HepG2 (cell line): ENCODE measurements around the gene GARIN1A. TPM values are rescaled to one million over a fixed set of nuclear protein-coding genes. Genes with fewer than 3 reads are reported as not detected.

Experiments
- ATAC-seq: fragments of 200-7000 bp; cut with Tn5 transposase; 3 replicates; pipeline ENCODE4 v1.9.1; 2020; ENCODE audit warnings: mild to moderate bottlenecking, moderate library complexity
- BruUV-seq: library from RNA; stranded (reverse); fragments of 400-500 nt; replicated peaks from 2 replicates; lab custom pipeline; 2021; lab: Mats Ljungman, UMichigan
- CTCF ChIA-PET: fragments of 300-600 bp; formaldehyde crosslinking; extraction: SDS; loops from one replicate; lab custom pipeline; 2021; ENCODE audit warnings: low total read pairs, inconsistent platforms, low intra/inter-chr PET ratio; lab: Yijun Ruan, JAX
- POLR2A ChIA-PET: fragments of 350-600 bp; sonication (Branson Sonifier 250); formaldehyde crosslinking; loops from one replicate; lab custom pipeline; 2020; ENCODE audit warnings: antibody characterized with exemption, inconsistent platforms; lab: Yijun Ruan, JAX
- DNase-seq: peaks from one replicate; pipeline ENCODE4 v3.0.0-alpha.2; 2015; ENCODE audit warnings: low spot score
- FAIRE-seq: peaks from 3 replicates; lab custom pipeline; 2011; peaks lifted over from hg19 to GRCh38; lab: Jason Lieb, UNC
- H2AFZ ChIP-seq: one replicate; pipeline ENCODE4 v1.6.1; 2011; ENCODE audit warnings: low read length, inconsistent platforms
- H3K27ac ChIP-seq: fragments of 300-600 bp; 3 replicates; pipeline ENCODE4 v1.8.0; 2011; ENCODE audit warnings: mixed run types, mild to moderate bottlenecking, mixed read lengths, low read length, inconsistent platforms; ENCODE audit not compliant: insufficient read depth; ENCODE audit errors: extremely low read length
- H3K27me3 ChIP-seq, 2 experiments: fragments of 200-600 bp in 1 of 2; 2 replicates in 1 of 2; 3 replicates in 1 of 2; pipeline versions ENCODE4 v1.6.0 to v1.8.0; 2011; ENCODE audit warnings: low read length in 2 of 2, mild to moderate bottlenecking in 2 of 2, moderate library complexity in 2 of 2, inconsistent platforms in 1 of 2; ENCODE audit not compliant: insufficient read depth in 2 of 2, control insufficient read depth in 1 of 2
- H3K36me3 ChIP-seq, 2 experiments: fragments of 200-600 bp in 1 of 2; replicated peaks in 1 of 2; 2 replicates in 1 of 2; 3 replicates in 1 of 2; pipeline versions ENCODE4 v1.5.1 to v1.8.0; 2011; ENCODE audit warnings: low read length in 2 of 2, inconsistent platforms in 1 of 2; ENCODE audit not compliant: insufficient read depth in 2 of 2, control insufficient read depth in 1 of 2
- H3K4me1 ChIP-seq: 2 replicates; pipeline ENCODE4 v1.5.1; 2012; ENCODE audit warnings: low read length, inconsistent platforms; ENCODE audit not compliant: insufficient read depth
- H3K4me2 ChIP-seq: 2 replicates; pipeline ENCODE4 v1.6.0; 2011; ENCODE audit warnings: low read depth, low read length, inconsistent platforms
- H3K4me3 ChIP-seq, 3 experiments: fragments of 200-600 bp in 1 of 3; sonication (generic), shearing (Covaris generic) in 1 of 3; replicated peaks in 1 of 3; 2 replicates each; pipeline ENCODE4 v1.5.1; 2011 to 2016; ENCODE audit warnings: low read length in 3 of 3, inconsistent platforms in 2 of 3, low read depth in 2 of 3, mild to moderate bottlenecking in 2 of 3, control low read depth in 1 of 3, mixed read lengths in 1 of 3; ENCODE audit not compliant: insufficient read depth in 1 of 3
- H3K79me2 ChIP-seq: one replicate; pipeline ENCODE4 v1.6.1; 2011; ENCODE audit warnings: low read length, inconsistent platforms; ENCODE audit not compliant: insufficient read depth
- H3K9ac ChIP-seq: 2 replicates; pipeline ENCODE4 v1.6.0; 2011; ENCODE audit warnings: mild to moderate bottlenecking, low read depth, low read length, inconsistent platforms; ENCODE audit not compliant: insufficient read depth
- H3K9me3 ChIP-seq: 2 replicates; pipeline ENCODE4 v1.5.1; 2012; ENCODE audit warnings: mild to moderate bottlenecking, low read length
- H4K20me1 ChIP-seq: 2 replicates; pipeline ENCODE4 v1.6.0; 2011; ENCODE audit warnings: inconsistent platforms, mild to moderate bottlenecking, low read length, moderate library complexity; ENCODE audit not compliant: insufficient read depth
- CBX5 ChIP-seq: sonication (generic); formaldehyde crosslinking; IDR thresholded peaks from 2 replicates; pipeline ENCODE4 v1.4.0; 2020; ENCODE audit warnings: missing genetic modification reagents, borderline replicate concordance
- FLYWCH1 ChIP-seq: sonication (generic); formaldehyde crosslinking; IDR thresholded peaks from 2 replicates; pipeline ENCODE4 v1.8.1; 2023; ENCODE audit warnings: mild to moderate bottlenecking, missing genetic modification reagents
- LBX2 ChIP-seq: sonication (generic); formaldehyde crosslinking; IDR thresholded peaks from 2 replicates; pipeline ENCODE4 v1.5.0; 2020; ENCODE audit warnings: missing genetic modification reagents, mild to moderate bottlenecking, borderline replicate concordance
- MAX ChIP-seq: IDR thresholded peaks from 2 replicates; pipeline ENCODE4 v1.6.1; 2012; ENCODE audit warnings: inconsistent platforms
- MNT ChIP-seq: fragments of 450-650 bp; IDR thresholded peaks from 2 replicates; pipeline ENCODE4 v1.6.1; 2016
- SALL1 ChIP-seq: sonication (generic); formaldehyde crosslinking; IDR thresholded peaks from 2 replicates; pipeline ENCODE4 v1.8.0; 2022; ENCODE audit warnings: mild to moderate bottlenecking, missing genetic modification reagents
- ZFY ChIP-seq: sonication (generic); formaldehyde crosslinking; IDR thresholded peaks from 2 replicates; pipeline ENCODE4 v1.4.0; 2020; ENCODE audit warnings: missing genetic modification reagents
- ZNF30 ChIP-seq: sonication (generic); formaldehyde crosslinking; IDR thresholded peaks from 2 replicates; pipeline ENCODE4 v1.5.0; 2020; ENCODE audit warnings: mild to moderate bottlenecking, missing genetic modification reagents
- ZNF687 ChIP-seq: sonication (generic); formaldehyde crosslinking; IDR thresholded peaks from 2 replicates; pipeline ENCODE4 v1.5.1; 2020; ENCODE audit warnings: mild to moderate bottlenecking, missing genetic modification reagents, moderate library complexity
- WGBS: methylation state at CpG from one replicate; pipeline ENCODE4 v1.1.6; 2017; ENCODE audit warnings: low lambda C conversion rate; 5-methylcytosine and 5-hydroxymethylcytosine counted together
- in situ Hi-C: cut with HindIII; loops from 2 replicates; pipeline ENCODE4 v1.10.0; 2017; ENCODE audit warnings: low pct_unique_long_range_greater_than_20kb; ENCODE audit not compliant: extremely low pct_ligation_motif_present
- intact Hi-C: fragments of 100-400 bp; cut with micrococcal nuclease; formaldehyde crosslinking; loops from one replicate; pipeline ENCODE4 v1.10.0; 2022; ENCODE audit not compliant: unreplicated experiment
- polyA plus RNA-seq, 8 experiments: library from polyadenylated mRNA; depleted of rRNA in 3 of 8; stranded (reverse) in 7 of 8; unstranded in 1 of 8; fragments of >200 nt; fragmentation: Illumina TruSeq in 4 of 8; extraction: Trizol in 4 of 8; gene quantifications; 2 replicates each; pipeline versions ENCODE4 v1.2.1 to v1.2.3, GENCODE V29; 2011 to 2016; ENCODE audit warnings: low read depth in 4 of 8, missing spikeins in 1 of 8, mixed read lengths in 1 of 8; ENCODE audit not compliant: insufficient read depth in 1 of 8
- total RNA-seq, 5 experiments: library from RNA; depleted of rRNA; stranded (reverse); fragments of >200 nt; fragmentation: Illumina TruSeq; extraction: Trizol; gene quantifications; 2 replicates each; pipeline ENCODE4 v1.2.3, GENCODE V29; 2016; ENCODE audit warnings: low read depth in 1 of 5

GARIN1A gene
- total and polyA plus RNA-seq, 2 of the 13 experiments (the other 11 are each of a cell fraction or from before 2014, with no cell fraction given), result 0.12 TPM; not detected in 1

- H3K79me2 ChIP-seq, result no peaks in the 10 kb centered on the region
- H3K4me1 ChIP-seq, result no peaks in the 10 kb centered on the region
- WGBS, result 55% methylated on average over 7 of the region's 7 CpGs
- in situ Hi-C loops (no loop called here), intact Hi-C loops (no loop called here)
- no peaks in the 10 kb centered on the region for H3K9me3 ChIP-seq
- H3K4me2 ChIP-seq, result no peak overlapping the region
- H3K27me3 ChIP-seq, result peaks cover 2 to 25% of the 10 kb centered on the region in 2 experiments; a peak in 2 of 5 replicates
- FAIRE-seq, result no peak
- H3K9ac ChIP-seq, result no peak overlapping the region
- no peak overlapping the region for H3K27ac ChIP-seq
- no peaks in the 10 kb centered on the region for H3K36me3 ChIP-seq
- BruUV-seq, result no TSS peak
- no peak overlapping the region for H3K4me3 ChIP-seq
- H2AFZ ChIP-seq, result no peak overlapping the region
- ChIA-PET CTCF (no interaction called here), POLR2A (no interaction called here)
- no peaks in the 10 kb centered on the region for H4K20me1 ChIP-seq
- no peak for ATAC-seq
- no peak for DNase-seq
- TF ChIP-seq LBX2 (CRISPR knock-in tag), result no peak
Observed at GRCh38 chr7:128692623-128693270, 20.7 kb downstream of the GARIN1A start.

- H3K9me3 ChIP-seq, result no peaks in the 10 kb centered on the region
- DNase-seq, result no peak
- no peak overlapping the region for H3K27ac ChIP-seq
- no peaks in the 10 kb centered on the region for H4K20me1 ChIP-seq
- in situ Hi-C loops (no loop called here), intact Hi-C loops (no loop called here)
- H2AFZ ChIP-seq, result no peak overlapping the region
- peak; percentile 38; the same call in 2 of the 3 replicates for ATAC-seq
- 30% methylated on average over 10 of the region's 19 CpGs for WGBS
- no peaks in the 10 kb centered on the region for H3K4me1 ChIP-seq
- peaks cover 2 to 31% of the 10 kb centered on the region in 2 experiments; a peak in 2 of 5 replicates for H3K27me3 ChIP-seq
- FAIRE-seq, result no peak
- ChIA-PET POLR2A (no interaction called here), CTCF (no interaction called here)
- no peak overlapping the region for H3K4me3 ChIP-seq
- H3K4me2 ChIP-seq, result no peak overlapping the region
- no peaks in the 10 kb centered on the region for H3K79me2 ChIP-seq
- no peaks in the 10 kb centered on the region for H3K36me3 ChIP-seq
- no TSS peak for BruUV-seq
- H3K9ac ChIP-seq, result no peak overlapping the region
- TF ChIP-seq SALL1, result 0 out of 2 replicates have a peak, but pooled peaks have one; percentile 12
- 0 out of 2 replicates have a peak, but pooled peaks have one; percentile 14 for TF ChIP-seq ZFY
- TF ChIP-seq ZNF30 (CRISPR knock-in tag), result no peak
- peak; percentile 72 for TF ChIP-seq MAX
- TF ChIP-seq ZNF687 (CRISPR knock-in tag), result peak; percentile 38
- no peak for TF ChIP-seq FLYWCH1 (CRISPR knock-in tag)
- TF ChIP-seq CBX5, result no peak
- TF ChIP-seq MNT, result 0 out of 2 replicates have a peak, but pooled peaks have one; percentile 15
Observed at GRCh38 chr7:128693373-128694015, 21.4 kb downstream of the GARIN1A start.
